DMS114 treated with DMSO at 0.1 percent for 48 hours (cell line): ENCODE results near the gene SIRT2.
"Not testable (repeated sequence)": the region's sequence is repeated elsewhere in the genome, so short reads cannot be mapped to it uniquely, and the experiment has no call there.

Experiments
- DNase-seq: peaks from one replicate; lab custom pipeline; 2025; ENCODE audit not compliant: unreplicated experiment; lab: John Stamatoyannopoulos, UW

SIRT2 gene

DNA sequence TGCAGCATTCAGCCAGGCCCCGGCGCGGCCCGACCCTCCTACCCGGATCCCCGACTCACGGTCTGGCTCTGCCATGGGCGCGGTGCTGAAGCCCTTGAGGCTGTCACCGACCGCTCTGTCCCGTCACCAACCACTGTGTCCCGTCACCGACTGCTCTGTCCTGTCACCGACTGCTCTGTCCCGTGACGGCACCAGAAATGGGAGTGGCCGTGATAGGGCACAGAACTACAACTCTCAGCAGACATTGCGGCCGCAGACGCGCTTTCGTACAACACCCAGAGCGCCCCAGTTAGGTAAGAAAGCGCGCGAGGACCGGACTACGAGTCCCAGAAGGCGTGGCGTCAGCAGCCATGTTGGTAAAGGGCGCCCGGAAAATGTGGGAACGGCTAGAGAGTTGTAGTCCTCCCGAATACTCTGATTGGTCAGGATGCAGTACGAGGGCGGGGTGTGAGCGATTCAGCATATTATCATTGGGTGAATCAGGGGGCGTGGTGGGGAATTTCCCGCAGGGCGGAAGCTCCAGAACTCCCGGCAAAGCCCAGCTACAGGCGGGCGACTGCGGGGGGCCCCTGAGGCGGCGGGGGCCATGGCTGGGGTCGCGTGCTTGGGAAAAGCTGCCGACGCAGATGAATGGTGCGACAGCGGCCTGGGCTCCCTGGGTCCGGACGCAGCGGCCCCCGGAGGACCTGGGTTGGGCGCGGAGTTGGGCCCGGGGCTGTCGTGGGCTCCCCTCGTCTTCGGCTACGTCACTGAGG, at the start of gene SIRT2, which contains the start of gene NFKBIB:
Gene SIRT2 (minus strand): TSS at position 172 of the 755 bp plus-strand sequence. CDS start 97 bp downstream, at position 75.
Gene NFKBIB (plus strand): TSS at position 523 of the 755 bp plus-strand sequence. CDS start 64 bp downstream, at position 587.
- DNase-seq = peak; percentile 100

DNA sequence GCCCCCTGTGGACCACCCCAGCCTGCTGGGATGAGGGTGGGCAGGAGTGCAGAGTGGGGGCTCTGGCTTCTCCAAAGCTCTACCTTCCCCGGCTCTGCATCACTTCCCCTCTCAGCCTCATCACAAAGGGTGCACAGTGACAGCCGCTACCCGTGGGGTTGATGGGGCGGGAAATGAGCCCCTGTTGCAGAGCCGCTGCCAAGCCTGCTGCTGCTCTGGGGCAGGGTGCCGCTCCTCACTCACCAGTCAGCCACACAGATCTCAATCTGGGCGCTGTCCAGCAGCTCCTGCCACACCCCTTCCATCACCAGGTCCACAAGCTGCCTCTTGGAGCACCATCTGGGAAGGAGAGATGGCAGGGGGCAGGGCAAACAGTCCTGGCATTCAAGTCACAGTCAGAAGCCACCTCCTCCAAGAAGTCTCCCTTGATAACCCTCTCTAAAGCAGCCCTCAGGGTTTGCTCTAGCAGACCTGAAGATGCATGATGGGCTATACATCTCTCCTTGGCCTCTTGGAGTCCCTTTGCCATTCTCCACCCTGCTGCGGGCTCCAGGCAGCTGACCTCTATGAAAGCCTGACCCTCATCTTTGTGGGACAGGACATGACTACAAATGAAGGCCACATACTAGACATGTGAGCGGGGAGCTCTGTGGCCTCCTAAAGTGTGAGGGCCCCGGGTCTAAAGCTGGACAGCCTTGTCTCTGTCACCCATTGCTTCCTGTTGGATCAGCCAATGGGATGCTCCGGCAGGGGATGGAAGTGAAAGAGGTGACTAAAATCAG, 47.0 kb upstream of the SIRT2 start:
- DNase-seq = no peak

DNA sequence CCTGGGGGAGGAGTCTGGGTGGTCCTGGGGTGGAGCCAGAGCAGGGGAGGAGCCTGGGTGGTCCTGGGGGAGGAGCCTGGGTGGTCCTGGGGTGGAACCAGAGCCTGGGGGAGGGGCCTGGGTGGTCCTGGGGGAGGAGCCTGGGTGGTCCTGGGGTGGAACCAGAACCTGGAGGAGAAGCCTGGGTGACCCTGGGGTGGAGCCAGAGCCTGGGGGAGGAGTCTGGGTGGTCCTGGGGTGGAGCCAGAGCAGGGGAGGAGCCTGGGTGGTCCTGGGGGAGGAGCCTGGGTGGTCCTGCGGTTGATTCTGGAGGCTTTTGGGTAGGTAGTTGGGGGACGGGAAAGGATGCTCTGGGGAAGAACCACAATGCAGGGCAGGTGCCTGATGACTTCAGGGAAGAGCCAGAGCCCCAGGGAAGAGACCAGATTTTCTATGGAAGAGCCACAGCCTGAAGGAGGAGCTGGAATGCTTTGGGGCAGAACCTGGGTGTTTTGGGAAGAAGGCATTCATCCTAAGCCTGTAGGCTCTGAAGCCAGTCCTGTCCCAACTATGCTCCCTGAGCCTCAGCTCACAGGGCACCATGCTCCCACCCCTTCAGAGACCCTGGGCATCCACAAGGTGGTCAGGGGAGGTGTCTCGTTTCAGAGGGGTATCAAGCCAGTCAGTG, 46.3 kb upstream of the SIRT2 start:
- no peak for DNase-seq

DNA sequence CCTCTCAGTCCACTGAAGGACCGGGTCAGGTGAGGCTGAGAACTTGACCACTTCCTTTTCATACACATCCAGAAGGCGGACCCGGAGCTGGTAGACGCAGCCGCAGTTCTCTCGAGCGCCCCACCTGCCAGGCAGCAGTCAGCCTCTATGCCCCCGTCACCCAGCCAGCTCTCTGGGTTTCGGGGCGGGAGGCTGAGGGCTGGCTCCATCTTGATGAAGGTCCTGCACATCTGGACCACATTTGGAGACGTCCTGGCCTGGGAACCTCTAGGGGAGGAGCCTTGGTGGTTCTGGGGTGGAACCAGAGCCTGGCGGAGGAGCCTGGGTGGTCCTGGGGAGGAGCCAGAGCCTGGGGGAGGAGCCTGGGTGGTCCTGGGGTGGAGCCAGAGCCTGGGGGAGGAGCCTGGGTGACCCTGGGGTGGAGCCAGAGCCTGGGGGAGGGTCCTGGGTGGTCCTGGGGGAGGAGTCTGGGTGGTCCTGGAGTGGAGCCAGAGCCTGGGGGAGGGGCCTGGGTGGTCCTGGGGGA, 45.6 kb upstream of the SIRT2 start:
- no peak for DNase-seq

DNA sequence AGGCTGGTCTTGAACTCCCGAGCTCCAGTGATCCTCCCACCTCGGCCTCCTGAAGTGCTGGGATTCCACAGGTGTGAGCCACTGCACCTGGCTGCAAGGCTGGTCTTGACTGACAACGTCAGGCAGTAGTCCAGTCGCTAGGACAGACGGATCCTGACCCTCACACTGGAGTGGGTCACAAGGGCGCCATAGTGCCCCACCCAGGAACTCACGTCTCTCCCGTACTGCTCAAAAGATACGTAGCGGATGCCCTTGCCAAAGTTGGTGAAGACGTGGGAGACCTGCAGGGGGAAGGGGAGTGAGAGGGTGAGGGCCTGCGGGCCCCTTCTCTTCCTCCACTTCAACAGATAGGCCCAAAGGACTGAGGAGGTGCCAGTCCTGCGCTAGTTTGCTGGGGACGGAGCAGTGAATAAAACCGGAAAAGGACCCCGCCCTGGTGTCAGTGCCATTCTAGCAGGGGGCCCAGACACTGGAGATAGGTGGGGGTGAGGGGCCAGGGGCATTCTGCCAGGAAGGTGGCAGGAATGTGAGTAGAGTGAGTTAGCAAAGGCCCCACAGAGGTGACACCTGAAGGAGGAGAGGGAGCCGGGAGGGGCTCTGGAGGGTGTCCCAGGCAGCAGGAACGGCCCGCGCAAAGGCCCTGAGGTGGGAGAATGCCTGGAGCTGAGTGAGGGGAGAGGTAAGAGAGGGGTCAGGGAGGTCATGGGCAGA, 43.2 kb upstream of the SIRT2 start:
- no peak for DNase-seq

DNA sequence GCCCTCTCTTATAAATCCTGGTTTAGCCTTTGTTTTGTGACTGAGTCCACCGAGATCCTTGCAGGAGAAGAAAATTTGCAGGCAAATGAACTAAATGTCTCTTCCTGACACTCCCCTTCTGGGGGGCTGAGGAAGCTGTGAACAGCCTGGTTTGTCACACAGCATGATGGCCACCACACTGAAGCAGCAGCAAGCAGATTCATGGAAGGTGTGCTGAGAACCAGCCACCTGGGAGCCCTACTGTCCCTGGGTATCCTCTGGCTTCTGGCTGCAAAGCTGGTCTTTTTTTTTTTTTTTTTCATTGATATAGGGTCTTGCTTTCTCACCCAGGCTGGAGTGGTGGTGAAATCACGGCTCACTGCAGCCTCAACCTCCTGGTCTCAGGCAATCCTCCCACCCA, 42.6 kb upstream of the SIRT2 start:
- no peak for DNase-seq

DNA sequence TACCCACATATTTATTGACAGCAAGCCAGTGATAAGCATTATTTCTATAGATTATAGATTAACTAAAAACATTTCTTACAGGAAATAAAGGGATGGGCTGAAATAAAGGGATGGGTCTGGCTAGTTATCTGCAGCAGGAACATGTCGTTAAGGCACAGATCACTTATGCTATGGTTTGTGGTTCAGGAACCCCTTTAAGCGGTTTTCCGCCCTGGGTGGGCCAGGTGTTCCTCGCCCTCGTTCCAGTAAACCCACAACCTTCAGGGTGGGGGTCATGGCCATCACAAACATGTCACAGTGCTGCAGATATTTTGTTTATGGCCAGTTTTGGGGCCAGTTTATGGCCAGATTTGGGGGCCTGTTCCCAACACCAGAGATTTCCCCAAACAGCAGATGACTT, 42.0 kb upstream of the SIRT2 start:
- DNase-seq = not testable (repeated sequence)

DNA sequence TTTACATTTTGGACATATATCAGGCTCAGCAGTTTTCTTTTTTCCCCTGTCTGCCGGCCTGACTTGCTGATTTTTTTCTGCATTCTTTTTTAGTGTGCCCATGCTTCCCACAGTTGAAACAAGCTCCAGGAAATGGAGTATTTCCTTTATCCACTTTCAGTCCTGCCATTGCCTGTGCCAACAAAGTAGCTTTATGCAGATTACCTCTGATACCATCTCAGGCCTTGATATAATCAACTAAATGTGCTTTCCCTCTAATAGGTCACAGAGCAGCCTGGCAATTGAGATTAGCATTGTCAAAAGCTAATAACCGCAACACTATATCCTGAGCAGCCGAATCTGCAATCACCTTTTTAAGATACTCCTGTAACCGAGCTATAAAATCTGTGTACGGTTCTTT, 40.5 kb upstream of the SIRT2 start:
- no peak for DNase-seq

DNA sequence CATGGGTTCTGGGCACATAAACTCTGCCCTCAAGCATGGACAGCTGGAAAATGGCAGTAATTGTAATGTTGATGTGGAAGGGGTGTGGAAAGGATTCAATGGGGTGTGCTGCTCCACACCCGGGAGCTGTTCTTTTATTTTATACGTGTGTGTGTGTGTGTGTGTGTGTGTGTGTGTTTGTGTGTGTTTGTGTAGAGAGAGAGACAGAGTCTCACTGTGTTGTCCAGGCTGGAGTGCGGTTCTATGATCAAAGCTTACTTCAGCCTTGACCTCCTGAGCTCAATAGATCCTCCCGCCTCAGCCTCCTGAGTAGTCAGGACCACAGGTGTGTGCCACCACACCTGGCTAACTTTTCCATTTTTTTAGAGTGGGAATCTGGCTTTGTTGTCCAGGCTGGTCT, 34.1 kb upstream of the SIRT2 start:
- no peak for DNase-seq

DNA sequence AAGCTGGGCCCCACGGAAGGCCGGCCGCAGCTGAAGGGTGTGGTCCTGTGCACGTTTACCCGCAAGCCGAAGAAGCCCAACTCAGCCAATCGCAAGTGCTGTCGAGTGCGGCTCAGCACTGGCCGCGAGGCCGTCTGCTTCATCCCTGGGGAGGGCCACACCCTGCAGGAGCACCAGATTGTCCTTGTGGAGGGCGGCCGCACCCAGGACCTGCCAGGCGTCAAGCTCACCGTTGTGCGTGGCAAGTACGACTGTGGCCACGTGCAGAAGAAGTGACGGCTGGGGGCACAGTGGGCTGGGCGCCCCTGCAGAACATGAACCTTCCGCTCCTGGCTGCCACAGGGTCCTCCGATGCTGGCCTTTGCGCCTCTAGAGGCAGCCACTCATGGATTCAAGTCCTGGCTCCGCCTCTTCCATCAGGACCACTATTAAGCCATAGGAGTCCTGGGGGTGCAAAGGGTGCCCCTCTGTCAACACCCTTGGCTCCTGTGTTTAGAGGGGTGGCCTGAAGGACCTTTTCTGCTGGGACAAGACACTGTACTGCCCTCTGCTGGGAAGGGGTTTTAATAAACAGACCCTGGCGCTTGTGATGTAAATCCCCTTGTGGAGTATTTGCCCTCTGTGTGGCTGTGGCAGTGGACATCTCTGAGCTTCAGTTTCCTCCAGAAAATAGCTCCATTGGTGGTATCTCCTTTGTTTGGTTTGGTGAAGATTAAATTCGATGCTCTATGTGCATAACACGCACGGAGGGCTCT, 33.2 kb upstream of the SIRT2 start:
- peak; percentile 22 for DNase-seq

DNA sequence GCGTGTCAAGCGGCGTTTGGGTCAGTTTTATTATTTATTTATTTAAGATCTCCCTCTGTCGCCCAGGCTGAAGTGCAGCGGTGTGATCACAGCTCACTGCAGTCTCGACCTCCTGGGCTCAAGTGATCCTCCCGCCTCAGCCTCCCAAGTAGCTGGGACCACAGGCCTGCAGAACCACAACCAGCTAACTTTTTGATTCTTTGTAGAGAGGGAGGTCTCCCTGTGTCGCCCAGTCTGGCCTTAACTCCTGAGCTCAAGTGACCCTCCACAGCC, 32.0 kb upstream of the SIRT2 start:
- no peak for DNase-seq

DNA sequence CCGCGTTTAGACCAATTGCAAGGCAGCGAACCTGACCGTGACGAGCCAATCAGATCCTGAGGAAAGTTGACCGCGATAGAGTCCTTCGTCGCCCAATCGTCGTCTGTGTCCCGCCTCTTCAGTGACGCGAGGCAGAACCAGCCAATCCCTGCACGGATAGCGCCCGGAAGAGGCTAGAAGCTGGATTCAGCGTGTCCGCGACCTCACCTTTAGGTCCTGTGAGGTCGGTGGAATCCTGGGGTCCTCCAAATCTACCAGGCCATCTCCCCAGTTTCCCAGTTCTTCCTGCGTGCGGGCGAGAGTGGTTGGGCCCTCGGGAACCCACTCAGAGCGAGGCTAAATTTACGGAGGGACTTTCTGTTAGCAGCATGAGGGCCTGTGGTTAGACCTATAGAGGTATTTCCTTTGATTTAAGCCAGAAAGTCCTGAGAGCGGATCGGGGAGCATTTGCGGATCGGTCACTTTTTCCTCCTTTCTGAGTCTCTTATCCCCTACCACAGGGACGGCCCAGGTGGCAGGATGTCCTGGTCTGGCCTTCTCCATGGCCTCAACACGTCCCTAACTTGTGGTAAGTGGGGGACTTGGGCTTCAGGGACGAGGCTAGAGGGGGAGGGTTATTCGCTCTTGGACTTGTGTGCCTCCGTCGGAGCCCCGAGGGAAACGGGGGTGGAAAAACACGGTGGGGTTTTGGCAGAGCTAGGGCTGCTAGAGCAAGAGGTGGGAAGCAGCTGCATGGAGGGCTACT, 31.5 kb upstream of the SIRT2 start, which contains the start of gene MRPS12:
Gene MRPS12 (plus strand): TSS at position 169 of the 745 bp plus-strand sequence. CDS start 351 bp downstream, at position 520.
- DNase-seq = peak; percentile 98

DNA sequence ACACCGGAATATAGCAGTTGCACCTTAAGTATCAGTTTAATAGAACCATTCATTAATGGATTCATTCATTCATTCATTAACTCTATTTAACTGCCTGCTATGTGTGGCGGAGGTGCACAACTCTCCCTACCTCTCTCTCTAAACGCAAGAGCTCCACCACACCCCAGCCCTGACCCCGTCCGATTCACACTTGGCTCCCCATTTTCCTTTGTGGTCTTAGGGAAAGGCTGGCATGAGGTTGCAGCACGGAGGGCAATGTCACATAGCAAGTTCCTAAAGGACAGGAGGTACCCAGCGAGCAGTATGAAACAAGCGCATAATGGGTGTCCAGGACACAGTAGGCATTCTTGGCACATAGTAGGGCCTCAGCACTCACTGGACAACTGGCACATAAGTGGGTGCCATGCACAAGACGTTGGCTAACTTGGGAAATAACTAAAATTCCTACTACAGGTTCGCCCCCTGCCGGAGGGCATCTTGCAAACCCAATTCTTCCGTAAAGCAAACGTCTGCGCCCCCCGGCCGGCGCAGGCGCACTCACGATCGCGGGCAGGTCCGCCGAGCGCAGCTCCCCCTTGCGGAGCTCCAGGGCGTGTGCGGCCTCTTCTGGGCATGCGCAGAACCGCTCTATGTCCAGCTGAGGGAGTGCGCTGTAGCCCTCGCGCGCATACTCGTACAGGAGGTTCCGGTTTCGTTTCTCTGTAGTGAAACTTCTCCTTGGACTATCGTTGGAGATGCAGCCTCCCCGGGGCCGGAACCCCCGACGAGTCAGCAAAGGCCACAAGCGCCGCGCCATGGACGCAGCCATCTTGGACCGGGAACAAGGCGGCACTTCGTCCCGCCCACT, 30.7 kb upstream of the SIRT2 start, which contains the start of gene SARS2:
Gene SARS2 (minus strand): TSS at position 835 of the 847 bp plus-strand sequence. CDS start 27 bp downstream, at position 808.
- DNase-seq = peak; percentile 93

DNA sequence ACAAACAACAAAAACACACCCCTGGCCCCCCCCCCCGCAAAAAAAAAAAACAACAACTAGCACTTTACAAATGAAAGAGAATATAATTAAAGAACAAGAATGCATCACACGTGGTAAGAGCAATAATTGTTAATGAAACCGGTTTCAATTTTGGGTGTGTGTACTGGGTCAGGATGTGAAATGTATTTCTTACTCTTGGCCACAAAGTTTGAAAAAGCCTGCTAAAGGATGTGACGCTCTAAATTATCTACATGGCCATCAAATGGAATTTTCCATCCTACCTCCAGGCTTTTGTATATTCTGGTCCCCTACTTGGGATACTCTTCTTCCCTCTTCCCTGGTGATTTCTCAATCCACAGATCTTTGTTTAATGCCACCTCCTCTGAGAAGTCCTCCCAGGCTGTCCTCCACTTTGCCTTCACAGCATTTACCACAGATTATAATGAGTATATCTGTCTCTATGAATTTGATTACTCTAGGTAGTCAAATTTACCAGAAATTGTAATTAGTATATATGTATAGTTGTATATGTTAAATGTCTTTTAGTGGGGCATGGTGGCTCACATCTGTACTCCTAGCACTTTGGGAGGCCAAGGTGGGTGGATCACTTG, 29.1 kb upstream of the SIRT2 start:
- DNase-seq = no peak

DNA sequence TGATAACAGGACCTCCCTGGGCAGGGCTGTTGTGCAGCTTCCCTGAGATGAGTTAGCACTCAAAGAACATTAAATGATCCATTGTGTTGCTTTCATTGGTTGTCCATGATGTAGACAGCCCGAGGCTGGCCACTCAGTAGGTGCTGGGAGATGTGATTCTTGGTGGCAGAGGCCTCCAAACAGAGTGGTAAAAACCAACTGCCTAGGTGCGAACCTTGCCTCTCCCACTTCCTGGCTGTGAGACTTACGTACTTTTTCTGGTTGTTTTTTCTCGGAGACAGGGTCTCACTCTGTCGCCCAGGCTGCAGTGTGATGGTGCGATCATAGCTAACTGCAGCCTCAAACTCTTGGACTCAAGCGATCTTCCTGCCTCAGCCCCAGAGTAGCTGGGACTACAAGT, 25.0 kb upstream of the SIRT2 start:
- no peak for DNase-seq

DNA sequence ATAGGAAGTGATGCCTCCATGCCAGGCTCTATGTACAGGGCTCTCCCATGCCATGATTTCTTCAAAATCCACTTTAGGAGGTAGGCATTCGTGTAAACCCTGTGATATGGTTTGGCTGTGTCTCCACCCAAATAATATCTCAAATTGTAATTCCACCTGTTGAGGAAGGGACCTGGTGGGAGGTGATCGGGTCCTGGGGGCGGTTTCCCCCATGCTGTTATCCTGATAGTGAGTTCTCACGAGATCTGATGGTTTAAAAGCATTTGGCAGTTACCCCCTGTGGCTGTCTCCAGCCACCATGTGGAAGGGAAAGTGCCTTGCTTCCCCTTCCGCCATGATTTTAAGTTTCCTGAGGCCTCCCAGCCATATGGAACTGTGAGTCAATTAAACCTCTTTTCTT, 23.1 kb upstream of the SIRT2 start:
- no peak for DNase-seq

DNA sequence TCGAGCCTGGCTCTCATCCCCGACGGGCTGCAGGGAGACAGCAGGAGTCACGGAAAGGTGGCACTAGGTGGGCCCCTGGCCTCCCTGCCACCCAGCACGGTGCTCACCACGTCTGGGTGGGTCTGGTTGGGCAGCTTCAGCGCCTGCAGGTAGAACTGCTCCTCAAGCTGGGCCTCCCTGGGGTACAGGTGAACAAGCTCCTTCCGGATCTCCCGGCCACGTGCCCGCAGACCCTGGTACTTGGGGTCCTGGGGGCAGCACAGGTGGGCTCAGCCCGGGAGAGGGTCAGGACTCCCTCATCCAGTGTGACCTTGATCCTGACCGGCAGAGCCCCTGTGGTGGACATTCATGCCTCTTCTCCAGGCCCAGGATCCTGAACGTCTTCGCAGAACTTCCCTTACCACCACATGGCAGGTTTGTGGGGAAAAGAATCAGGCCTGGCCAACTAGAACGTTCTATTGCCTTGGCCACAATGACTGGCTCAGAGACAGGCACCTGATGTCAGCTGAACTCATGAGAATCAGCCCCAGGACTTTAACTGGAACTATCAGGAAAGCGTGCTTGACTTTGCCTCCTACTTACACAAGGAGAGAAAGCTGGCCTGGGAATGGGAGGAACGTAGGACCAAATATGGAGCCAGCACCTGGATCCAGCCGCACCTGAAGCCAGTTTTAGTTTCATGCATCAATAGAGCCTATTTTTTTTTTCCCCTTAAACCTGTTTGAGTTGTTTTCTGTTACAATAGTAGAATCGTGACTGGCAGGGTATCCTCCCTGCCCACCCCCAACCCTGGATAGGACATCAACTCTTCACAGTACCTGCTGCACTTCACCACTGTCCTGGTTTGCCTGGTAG, 22.2 kb upstream of the SIRT2 start:
- no peak for DNase-seq
